Measurements from ENCODE around the gene HES6. TPM values are rescaled to one million over a fixed set of nuclear protein-coding genes. Genes with fewer than 3 reads are reported as not detected.

The HES6 gene
- total RNA-seq, 2 donors from 2014 or later: 55.6 to 79.5 TPM

DNA sequence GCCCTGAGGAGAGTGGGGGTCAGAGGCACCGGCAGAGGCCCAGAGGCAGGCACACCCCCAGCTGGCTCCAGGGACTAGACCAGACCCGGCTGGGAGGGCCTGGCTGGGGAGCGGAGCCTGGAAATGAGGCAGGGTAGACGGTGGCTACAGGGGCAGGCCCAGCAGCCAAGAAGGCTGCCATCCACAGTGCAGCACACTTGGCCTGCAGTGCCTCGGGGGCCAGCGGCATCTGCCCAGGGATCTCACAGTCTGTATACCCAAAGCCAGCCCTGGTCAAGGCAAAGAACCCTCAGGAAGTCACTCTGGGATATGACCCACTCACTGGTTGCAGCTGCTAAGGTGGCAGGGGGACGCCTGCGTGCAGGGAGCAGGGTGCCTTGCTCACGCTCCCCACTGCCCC lies 30.8 kb upstream of the HES6 start:
- intact Hi-C loops (cut with DNase I): no loop called here
- H3K27me3 ChIP-seq: no peaks in the 10 kb centered on the region
- DNase-seq: no peak
- H3K9ac ChIP-seq (ENCODE audit: low read depth in 2 of 2, low read length in 2 of 2): no peak overlapping the region
- H3K4me3 ChIP-seq: no peak overlapping the region
- H3K4me1 ChIP-seq: peaks cover 4% of the 10 kb centered on the region
- H3K36me3 ChIP-seq: peaks cover 6% of the 10 kb centered on the region
- TF ChIP-seq, protein P1, sequence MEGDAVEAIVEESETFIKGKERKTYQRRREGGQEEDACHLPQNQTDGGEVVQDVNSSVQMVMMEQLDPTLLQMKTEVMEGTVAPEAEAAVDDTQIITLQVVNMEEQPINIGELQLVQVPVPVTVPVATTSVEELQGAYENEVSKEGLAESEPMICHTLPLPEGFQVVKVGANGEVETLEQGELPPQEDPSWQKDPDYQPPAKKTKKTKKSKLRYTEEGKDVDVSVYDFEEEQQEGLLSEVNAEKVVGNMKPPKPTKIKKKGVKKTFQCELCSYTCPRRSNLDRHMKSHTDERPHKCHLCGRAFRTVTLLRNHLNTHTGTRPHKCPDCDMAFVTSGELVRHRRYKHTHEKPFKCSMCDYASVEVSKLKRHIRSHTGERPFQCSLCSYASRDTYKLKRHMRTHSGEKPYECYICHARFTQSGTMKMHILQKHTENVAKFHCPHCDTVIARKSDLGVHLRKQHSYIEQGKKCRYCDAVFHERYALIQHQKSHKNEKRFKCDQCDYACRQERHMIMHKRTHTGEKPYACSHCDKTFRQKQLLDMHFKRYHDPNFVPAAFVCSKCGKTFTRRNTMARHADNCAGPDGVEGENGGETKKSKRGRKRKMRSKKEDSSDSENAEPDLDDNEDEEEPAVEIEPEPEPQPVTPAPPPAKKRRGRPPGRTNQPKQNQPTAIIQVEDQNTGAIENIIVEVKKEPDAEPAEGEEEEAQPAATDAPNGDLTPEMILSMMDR (IDR thresholded peaks at IDR 0.05): no peak
- H3K27ac ChIP-seq: no peak overlapping the region
- H3K9me3 ChIP-seq: no peaks in the 10 kb centered on the region

DNA sequence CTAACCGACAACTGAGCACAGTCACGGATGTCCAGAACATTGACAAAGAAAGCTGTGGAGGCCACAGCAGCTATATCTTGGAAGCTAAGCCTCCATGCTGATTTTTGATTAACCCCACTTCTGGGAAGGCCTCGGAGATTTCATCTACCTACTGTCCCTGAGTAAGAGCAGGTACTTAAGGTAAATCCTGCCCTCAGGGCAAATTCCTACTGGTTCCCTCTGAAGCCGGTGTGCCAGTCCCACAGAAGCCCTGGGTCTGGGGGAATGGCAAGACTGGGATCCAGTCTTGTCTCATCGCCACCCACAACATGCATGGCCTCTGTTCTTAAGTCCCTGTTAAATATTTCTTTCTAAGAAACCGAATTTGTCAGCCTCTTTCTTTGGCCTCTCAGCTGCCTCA lies 29.9 kb upstream of the HES6 start:
- intact Hi-C loops (cut with DNase I): no loop called here
- TF ChIP-seq, protein P1 (IDR thresholded peaks at IDR 0.05): no peak

DNA sequence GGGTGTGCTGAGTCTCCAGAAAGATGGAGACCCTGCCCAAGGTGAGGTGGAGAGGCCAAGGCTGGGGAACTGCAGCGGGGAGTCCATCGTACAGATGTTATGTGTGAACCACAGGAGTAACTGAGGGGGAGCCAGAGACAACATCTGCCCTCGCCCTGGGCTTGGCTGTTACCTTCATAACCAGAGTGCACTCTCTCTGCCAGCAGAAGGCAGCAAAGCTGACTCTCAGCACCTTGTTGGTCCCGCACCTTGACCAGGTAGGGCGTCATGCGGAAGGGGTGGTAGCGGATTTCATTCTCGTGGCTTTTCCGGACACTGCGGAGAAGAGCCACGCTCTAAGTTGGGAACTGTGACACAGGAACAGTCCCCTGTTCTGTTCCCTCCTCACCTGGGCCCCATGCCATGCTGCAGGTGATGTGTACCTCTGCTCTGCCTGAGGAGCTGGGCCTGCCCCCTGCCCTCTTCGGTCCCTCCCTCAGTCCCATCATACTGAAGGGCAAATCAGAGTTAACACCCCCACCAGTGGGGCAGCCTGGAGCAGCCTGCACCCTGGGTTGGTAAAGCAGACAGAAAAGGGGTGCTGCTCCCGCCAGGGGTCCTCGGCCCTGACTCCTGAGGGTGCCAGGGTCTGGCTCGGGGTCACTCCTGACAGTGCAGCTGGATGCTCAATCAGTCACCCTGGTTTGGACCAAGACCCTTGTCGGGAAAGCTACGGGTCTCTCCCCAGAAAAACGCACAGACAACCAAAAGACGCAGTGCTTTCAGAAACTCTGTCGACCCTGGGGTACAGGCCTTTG lies 28.2 kb upstream of the HES6 start:
- no peak for DNase-seq
- Histone ChIP-seq H3K4me3 (no peak overlapping the region), H3K36me3 (peaks cover 6% of the 10 kb centered on the region), H3K4me1 (peaks cover 8% of the 10 kb centered on the region), H3K9me3 (no peaks in the 10 kb centered on the region), H3K27ac (no peak overlapping the region), H3K9ac (ENCODE audit: low read depth in 2 of 2, low read length in 2 of 2) (no peak overlapping the region), H3K27me3 (no peaks in the 10 kb centered on the region)
- intact Hi-C loops (cut with DNase I): no loop called here
- TF ChIP-seq, protein P1 (IDR thresholded peaks at IDR 0.05): no peak

More for the DNA sequence above, 29.9 kb upstream of the HES6 start:
- no peak overlapping the region for H3K9ac ChIP-seq (ENCODE audit: low read depth in 2 of 2, low read length in 2 of 2)
- no peaks in the 10 kb centered on the region for H3K9me3 ChIP-seq
- H3K27me3 ChIP-seq: no peaks in the 10 kb centered on the region
- H3K4me1 ChIP-seq: peaks cover 4% of the 10 kb centered on the region
- no peak overlapping the region for H3K27ac ChIP-seq
- H3K36me3 ChIP-seq: peaks cover 6% of the 10 kb centered on the region
- no peak overlapping the region for H3K4me3 ChIP-seq
- DNase-seq: no peak

DNA sequence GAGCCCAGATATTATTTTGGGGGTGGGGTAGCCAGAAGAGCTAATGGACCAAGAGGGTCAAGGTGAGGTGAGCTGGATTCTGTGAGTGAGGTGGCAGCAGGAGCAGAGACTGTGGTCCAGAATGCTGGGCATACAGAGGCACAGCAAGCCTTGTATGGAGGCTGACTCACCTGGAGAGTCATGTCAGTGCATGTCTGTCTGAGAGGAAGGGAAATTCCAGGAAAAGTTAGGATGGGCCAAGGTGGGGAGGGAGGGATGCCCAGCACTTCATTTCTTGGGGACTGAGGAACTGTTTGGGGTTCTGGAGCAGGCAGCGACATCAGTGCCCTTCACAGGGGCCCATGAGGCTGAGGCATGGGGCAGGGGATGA lies 27.5 kb upstream of the HES6 start:
- Histone ChIP-seq H3K9me3 (no peaks in the 10 kb centered on the region), H3K9ac (ENCODE audit: low read depth in 2 of 2, low read length in 2 of 2) (no peak overlapping the region), H3K4me1 (peaks cover 5% of the 10 kb centered on the region), H3K27me3 (no peaks in the 10 kb centered on the region), H3K4me3 (no peak overlapping the region), H3K36me3 (no peaks in the 10 kb centered on the region), H3K27ac (no peak overlapping the region)
- DNase-seq: no peak
- TF ChIP-seq, protein P1 (IDR thresholded peaks at IDR 0.05): no peak
- intact Hi-C loops (cut with DNase I): no loop called here

DNA sequence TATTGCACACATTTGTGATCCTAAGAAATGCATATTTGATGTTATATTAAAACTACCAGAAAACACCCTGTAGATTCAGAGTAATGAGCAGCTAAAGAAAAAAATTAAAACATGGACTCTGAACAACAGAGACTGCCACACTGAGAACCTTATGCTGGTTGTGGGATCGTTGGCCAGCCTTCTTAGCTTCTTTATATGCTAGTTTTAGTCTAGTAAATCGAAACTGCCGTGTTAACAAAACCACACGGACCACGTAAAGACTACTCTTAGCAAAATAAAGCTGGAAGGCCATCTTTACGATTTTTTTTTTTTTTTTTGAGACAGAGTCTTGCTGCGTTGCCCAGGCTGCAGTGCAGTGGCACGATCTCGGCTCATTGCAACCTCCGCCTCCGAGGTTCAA lies 25.8 kb upstream of the HES6 start:
- TF ChIP-seq, protein P1 (IDR thresholded peaks at IDR 0.05): no peak
- Histone ChIP-seq H3K27ac (no peak overlapping the region), H3K9me3 (no peaks in the 10 kb centered on the region), H3K4me1 (peaks cover 5% of the 10 kb centered on the region), H3K27me3 (no peaks in the 10 kb centered on the region), H3K9ac (ENCODE audit: low read depth in 2 of 2, low read length in 2 of 2) (no peak overlapping the region), H3K36me3 (no peaks in the 10 kb centered on the region), H3K4me3 (no peak overlapping the region)
- intact Hi-C loops (cut with DNase I): no loop called here
- no peak for DNase-seq
